Loucy (cell line): ENCODE results near the gene TFB1M.

Source experiments
- H2AFZ ChIP-seq: fragments of 200-600 bp; sonication (generic); 2 replicates; pipeline ENCODE4 v1.6.0; 2016; ENCODE audit warnings: antibody characterized with exemption, mild to moderate bottlenecking, low read length, moderate library complexity
- H3F3A ChIP-seq: fragments of 200-600 bp; 2 replicates; pipeline ENCODE4 v1.6.0; 2016; ENCODE audit warnings: antibody characterized with exemption, low read depth, mild to moderate bottlenecking
- H3K27me3 ChIP-seq: fragments of 200-600 bp; sonication (generic); 2 replicates; pipeline ENCODE4 v1.6.1; 2014; ENCODE audit warnings: low read length, mild to moderate bottlenecking; ENCODE audit not compliant: insufficient read depth, poor library complexity, severe bottlenecking
- H3K36me3 ChIP-seq: fragments of 200-600 bp; sonication (generic); 2 replicates; pipeline ENCODE4 v1.6.1; 2016; ENCODE audit warnings: low read length; ENCODE audit not compliant: insufficient read depth
- H3K4me1 ChIP-seq: fragments of 200-600 bp; sonication (generic); 2 replicates; pipeline ENCODE4 v1.5.1; 2014; ENCODE audit warnings: low read length, mild to moderate bottlenecking; ENCODE audit not compliant: insufficient read depth, poor library complexity, severe bottlenecking
- H3K4me2 ChIP-seq: fragments of 200-600 bp; sonication (generic); 2 replicates; pipeline ENCODE4 v1.6.0; 2014; ENCODE audit warnings: antibody characterized with exemption, low read length, low read depth, mild to moderate bottlenecking; ENCODE audit not compliant: poor library complexity, severe bottlenecking
- H3K4me3 ChIP-seq: fragments of 200-600 bp; sonication (generic); 2 replicates; pipeline ENCODE4 v1.5.1; 2014; ENCODE audit warnings: low read length, mild to moderate bottlenecking, mixed read lengths; ENCODE audit not compliant: poor library complexity, severe bottlenecking
- H3K79me2 ChIP-seq: fragments of 200-600 bp; sonication (generic); 2 replicates; pipeline ENCODE4 v1.6.1; 2014; ENCODE audit warnings: low read length; ENCODE audit not compliant: insufficient read depth
- H3K9ac ChIP-seq: fragments of 200-600 bp; sonication (generic); 2 replicates; pipeline ENCODE4 v1.6.0; 2014; ENCODE audit warnings: mild to moderate bottlenecking, low read depth, low read length, moderate library complexity; ENCODE audit not compliant: poor library complexity, severe bottlenecking
- H3K9me2 ChIP-seq: fragments of 200-600 bp; sonication (generic); replicated peaks from 2 replicates; pipeline ENCODE4 v1.6.1; 2016; ENCODE audit warnings: low read depth, low read length, mixed read lengths
- H3K9me3 ChIP-seq: fragments of 200-600 bp; sonication (generic); 2 replicates; pipeline ENCODE4 v1.6.1; 2014; ENCODE audit warnings: mild to moderate bottlenecking, antibody characterized with exemption, low read length, low read depth; ENCODE audit not compliant: insufficient read depth
- H4K20me1 ChIP-seq: fragments of 200-600 bp; sonication (generic); 2 replicates; pipeline ENCODE4 v1.6.0; 2014; ENCODE audit warnings: antibody characterized with exemption, low read length, mild to moderate bottlenecking; ENCODE audit not compliant: insufficient read depth, poor library complexity, severe bottlenecking
- CTCF ChIP-seq: fragments of 200-600 bp; sonication (generic); conservative IDR thresholded peaks from 2 replicates; pipeline ENCODE4 v1.5.1; 2014; ENCODE audit warnings: mild to moderate bottlenecking, antibody characterized with exemption, low read length
- EZH2phosphoT487 ChIP-seq: fragments of 200-600 bp; IDR thresholded peaks from 2 replicates; pipeline ENCODE4 v1.6.1; 2018; ENCODE audit warnings: antibody characterized with exemption, mild to moderate bottlenecking, moderate library complexity, borderline replicate concordance

The TFB1M gene

DNA sequence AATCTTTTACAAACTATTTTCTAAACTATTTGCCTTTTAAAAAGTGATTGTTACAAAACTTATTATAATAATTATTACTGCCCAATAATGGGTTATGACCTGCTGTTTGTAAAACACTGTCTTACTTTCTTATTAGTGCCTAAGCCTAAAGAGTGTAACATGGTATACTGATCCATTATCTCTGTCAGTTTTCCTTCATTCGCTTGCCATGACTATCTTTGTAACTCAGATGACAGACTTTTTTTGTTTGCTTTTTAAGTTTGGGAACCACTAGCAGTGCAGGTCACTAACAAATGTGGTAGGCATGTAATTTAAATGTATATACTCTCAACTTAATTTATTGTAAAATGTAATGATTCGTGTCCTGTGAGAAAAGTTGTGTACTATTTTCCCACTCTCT, 9.9 kb upstream of the TFB1M start:
- TF ChIP-seq EZH2phosphoT487 = no peak
- no peak for TF ChIP-seq CTCF
- Histone ChIP-seq H2AFZ (no peak overlapping the region), H3F3A (no peaks in the 10 kb centered on the region), H3K4me1 (no peaks in the 10 kb centered on the region), H3K4me3 (no peak overlapping the region), H3K36me3 (no peaks in the 10 kb centered on the region), H3K9ac (no peak overlapping the region), H3K4me2 (no peak overlapping the region), H3K79me2 (no peaks in the 10 kb centered on the region), H3K9me3 (0 out of 2 replicates have a peak, but pooled peaks cover 3% of the 10 kb centered on the region), H3K27me3 (no peaks in the 10 kb centered on the region), H4K20me1 (no peaks in the 10 kb centered on the region), H3K9me2 (no peaks in the 10 kb centered on the region)

DNA sequence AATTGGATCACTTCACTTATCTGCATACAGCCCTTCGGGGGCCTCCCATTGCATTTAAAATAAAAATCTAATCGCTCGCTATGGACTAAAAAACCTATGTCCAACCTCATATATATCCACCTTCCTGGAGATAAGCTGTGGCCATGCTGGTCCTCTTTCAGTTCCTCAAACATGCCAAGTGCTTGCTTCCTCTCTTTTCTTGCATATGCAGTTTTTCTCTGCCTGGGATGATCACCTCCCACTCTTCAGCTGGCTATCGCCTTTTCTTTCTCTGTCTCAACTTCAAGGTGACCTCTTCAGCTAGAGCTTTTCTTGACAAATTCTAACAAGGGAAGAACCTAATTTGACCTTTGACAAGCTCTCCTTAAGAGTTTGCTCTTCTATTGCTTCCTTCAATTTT, 5.6 kb upstream of the TFB1M start:
- Histone ChIP-seq H3K27me3 (no peaks in the 10 kb centered on the region), H3K4me2 (no peak overlapping the region), H3K79me2 (no peaks in the 10 kb centered on the region), H2AFZ (no peak overlapping the region), H3F3A (no peaks in the 10 kb centered on the region; the same call in 1 of the 2 replicates), H3K9ac (no peak overlapping the region), H3K36me3 (no peaks in the 10 kb centered on the region), H3K9me2 (no peaks in the 10 kb centered on the region), H3K4me3 (no peak overlapping the region), H3K4me1 (peaks cover 17% of the 10 kb centered on the region), H4K20me1 (no peaks in the 10 kb centered on the region), H3K9me3 (0 out of 2 replicates have a peak, but pooled peaks cover 3% of the 10 kb centered on the region)
- TF ChIP-seq EZH2phosphoT487 = no peak

DNA sequence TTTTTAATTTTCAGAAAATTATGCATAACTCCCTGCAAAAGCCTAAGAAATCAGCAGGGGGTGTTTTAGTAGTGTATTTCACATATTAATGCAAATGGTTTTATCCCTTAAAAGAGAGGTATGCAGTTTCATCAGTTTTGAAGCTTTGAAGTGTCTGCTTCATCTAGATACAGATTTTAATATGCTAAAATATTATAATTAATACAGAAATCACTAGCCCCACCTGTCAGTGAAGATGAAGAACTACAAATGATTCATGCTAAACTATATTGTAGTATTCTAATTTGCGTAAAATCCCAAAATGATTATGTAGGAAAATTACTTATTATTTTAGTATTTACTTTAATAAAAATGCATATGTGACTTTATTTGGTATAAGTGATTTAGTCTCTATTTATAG, 2.9 kb upstream of the TFB1M start:
- no peak overlapping the region for H3K4me3 ChIP-seq
- no peaks in the 10 kb centered on the region for H3K27me3 ChIP-seq
- no peak overlapping the region for H2AFZ ChIP-seq
- H3K9me2 ChIP-seq = no peaks in the 10 kb centered on the region
- H3K4me1 ChIP-seq = peaks cover 22% of the 10 kb centered on the region
- no peaks in the 10 kb centered on the region; the same call in 1 of the 2 replicates for H3F3A ChIP-seq
- H3K4me2 ChIP-seq = no peak overlapping the region
- no peaks in the 10 kb centered on the region for H3K36me3 ChIP-seq
- H3K9ac ChIP-seq = no peak overlapping the region
- peak; percentile 49 for TF ChIP-seq CTCF
- TF ChIP-seq EZH2phosphoT487 = no peak
- 0 out of 2 replicates have a peak, but pooled peaks cover 3% of the 10 kb centered on the region for H3K9me3 ChIP-seq
- H4K20me1 ChIP-seq = no peaks in the 10 kb centered on the region
- peaks cover 18% of the 10 kb centered on the region for H3K79me2 ChIP-seq

- TF ChIP-seq EZH2phosphoT487 (no peak), CTCF (no peak)
- Histone ChIP-seq H3K79me2 (peaks cover 20% of the 10 kb centered on the region), H3K4me1 (peaks cover 28% of the 10 kb centered on the region), H3K9me3 (0 out of 2 replicates have a peak, but pooled peaks cover 3% of the 10 kb centered on the region), H3K36me3 (no peaks in the 10 kb centered on the region), H3K27me3 (no peaks in the 10 kb centered on the region), H3K9ac (no peak overlapping the region), H3K4me2 (no peak overlapping the region), H3K4me3 (no peak overlapping the region), H2AFZ (peak overlapping the region; percentile 70), H3K9me2 (no peaks in the 10 kb centered on the region), H4K20me1 (no peaks in the 10 kb centered on the region), H3F3A (no peaks in the 10 kb centered on the region; the same call in 1 of the 2 replicates)
Measured at GRCh38 chr6:155316419-155316818, 2.1 kb upstream of the TFB1M start.
